Measurements from ENCODE around the gene CFAP20.

- TF ChIP-seq EP300 (IDR thresholded peaks at IDR 0.05; ENCODE audit: low read depth) = no peak
- TF ChIP-seq POLR2A (IDR thresholded peaks at IDR 0.05) = no peak
- no peak for TF ChIP-seq CTCF (IDR thresholded peaks at IDR 0.05)
These were observed 18.9 kb upstream of the CFAP20 start for GRCh38 chr16:58148099-58148498.
